Progenitor cell of endocrine pancreas (in vitro differentiated cells): ENCODE results near the gene SP110. TPM values are rescaled to one million over a fixed set of nuclear protein-coding genes. Genes with fewer than 3 reads are reported as not detected.

ENCODE experiments used
- DNase-seq: peaks from one replicate; pipeline ENCODE4 v3.0.0; 2021; ENCODE audit warnings: low spot score; ENCODE audit not compliant: unreplicated experiment
- H3K27ac Mint-ChIP-seq: 2 replicates; pipeline ENCODE4 v1.8.0; 2021; ENCODE audit warnings: mild to moderate bottlenecking, moderate library complexity, mixed read lengths
- H3K27me3 Mint-ChIP-seq: 2 replicates; pipeline ENCODE4 v1.8.0; 2021; ENCODE audit warnings: mixed read lengths
- H3K36me3 Mint-ChIP-seq: 2 replicates; pipeline ENCODE4 v1.8.0; 2022; ENCODE audit warnings: mixed read lengths; ENCODE audit not compliant: insufficient read depth
- H3K4me1 Mint-ChIP-seq: 2 replicates; pipeline ENCODE4 v1.8.0; 2021; ENCODE audit warnings: low read depth, mixed read lengths
- H3K4me3 Mint-ChIP-seq: 2 replicates; pipeline ENCODE4 v1.8.0; 2021; ENCODE audit warnings: low read depth, mild to moderate bottlenecking, moderate library complexity, mixed read lengths
- H3K9me3 Mint-ChIP-seq: 2 replicates; pipeline ENCODE4 v1.8.0; 2021; ENCODE audit warnings: low read depth, mixed read lengths
- CTCF ChIP-seq: fragments of 200-600 bp; sonication (generic); IDR thresholded peaks from one replicate; pipeline ENCODE4 v1.5.0; 2021; ENCODE audit warnings: antibody characterized with exemption, mild to moderate bottlenecking; ENCODE audit not compliant: unreplicated experiment
- total RNA-seq: library from RNA; stranded (reverse); gene quantifications from 2 replicates; pipeline ENCODE4 v1.2.1, GENCODE V29; 2021

The SP110 gene
- total RNA-seq, 1 donor from 2014 or later: 5.8 TPM

GRCh38 chr2:230246206-230246605 lies 26.4 kb upstream of the SP110 start:
- Mint-ChIP-seq H3K9me3 (no peaks in the 10 kb centered on the region), H3K27me3 (peaks cover 14% of the 10 kb centered on the region), H3K36me3 (no peaks in the 10 kb centered on the region), H3K4me3 (no peak overlapping the region), H3K4me1 (no peaks in the 10 kb centered on the region), H3K27ac (no peak overlapping the region)
- DNase-seq: no peak
- TF ChIP-seq CTCF: no peak

GRCh38 chr2:230244211-230244610 lies 24.4 kb upstream of the SP110 start:
- H3K27ac Mint-ChIP-seq: no peak overlapping the region
- H3K27me3 Mint-ChIP-seq: peaks cover 14% of the 10 kb centered on the region
- no peak for TF ChIP-seq CTCF
- no peaks in the 10 kb centered on the region for H3K9me3 Mint-ChIP-seq
- H3K4me3 Mint-ChIP-seq: no peak overlapping the region
- H3K4me1 Mint-ChIP-seq: no peaks in the 10 kb centered on the region
- no peaks in the 10 kb centered on the region for H3K36me3 Mint-ChIP-seq
- DNase-seq: no peak

- no peak overlapping the region for H3K4me3 Mint-ChIP-seq
- H3K9me3 Mint-ChIP-seq: peaks cover 13% of the 10 kb centered on the region
- TF ChIP-seq CTCF: no peak
- peaks cover 2% of the 10 kb centered on the region for H3K36me3 Mint-ChIP-seq
- DNase-seq: no peak
- no peaks in the 10 kb centered on the region for H3K4me1 Mint-ChIP-seq
- no peaks in the 10 kb centered on the region for H3K27me3 Mint-ChIP-seq
- H3K27ac Mint-ChIP-seq: no peak overlapping the region
These were observed 15.1 kb upstream of the SP110 start for GRCh38 chr2:230234845-230235244.

- no peak overlapping the region for H3K27ac Mint-ChIP-seq
These were observed 14.4 kb upstream of the SP110 start for GRCh38 chr2:230234122-230234722.

GRCh38 chr2:230231251-230231650 lies 11.5 kb upstream of the SP110 start:
- no peak overlapping the region for H3K4me3 Mint-ChIP-seq
- H3K9me3 Mint-ChIP-seq: peaks cover 13% of the 10 kb centered on the region
- peaks cover 2% of the 10 kb centered on the region for H3K36me3 Mint-ChIP-seq
- no peak overlapping the region for H3K27ac Mint-ChIP-seq
- no peak for DNase-seq
- H3K27me3 Mint-ChIP-seq: no peaks in the 10 kb centered on the region
- no peaks in the 10 kb centered on the region for H3K4me1 Mint-ChIP-seq
- TF ChIP-seq CTCF: no peak

More at GRCh38 chr2:230234122-230234722, 14.4 kb upstream of the SP110 start:
- no peak overlapping the region for H3K4me3 Mint-ChIP-seq
- TF ChIP-seq CTCF: no peak
- H3K9me3 Mint-ChIP-seq: peaks cover 13% of the 10 kb centered on the region
- no peaks in the 10 kb centered on the region for H3K27me3 Mint-ChIP-seq
- H3K4me1 Mint-ChIP-seq: no peaks in the 10 kb centered on the region
- DNase-seq: no peak
- H3K36me3 Mint-ChIP-seq: peaks cover 2% of the 10 kb centered on the region
